Measurements from ENCODE around the gene PTPRU. TPM values are rescaled to one million over a fixed set of nuclear protein-coding genes. Genes with fewer than 3 reads are reported as not detected.

The PTPRU gene
- total RNA-seq, 1 experiment from 2014 or later: 40.7 TPM

GRCh38 chr1:29230553-29231378 lies 5.6 kb upstream of the PTPRU start, which contains the start of gene MECR:
Gene MECR, minus strand, starts transcription at chr1:29230934. Its CDS starts 28 bp downstream, at chr1:29230906.
- ATAC-seq (peak; percentile 92), DNase-seq (ENCODE audit: low read depth, low spot score) (peak; percentile 88)
- peak; percentile 78 for TF ChIP-seq CBX3 (IDR thresholded peaks at IDR 0.05; ENCODE audit: low read depth)
- peak; percentile 98 for TF ChIP-seq MAX (IDR thresholded peaks at IDR 0.05)
- peak; percentile 39 for TF ChIP-seq ZBTB33 (IDR thresholded peaks at IDR 0.05; ENCODE audit: extremely low read depth, insufficient replicate concordance, low read length)
- peak; percentile 51 for TF ChIP-seq YY1 (IDR thresholded peaks at IDR 0.05; ENCODE audit: extremely low read depth, insufficient replicate concordance, low read depth, low read length)
- 0 out of 2 replicates have a peak, but pooled peaks have one; percentile 26 for TF ChIP-seq EGR1 (IDR thresholded peaks at IDR 0.05; ENCODE audit: low read depth)
- peak; percentile 93 for TF ChIP-seq POLR2AphosphoS5 (IDR thresholded peaks at IDR 0.05; ENCODE audit: low read depth, low read length)
- TF ChIP-seq POLR2A (IDR thresholded peaks at IDR 0.05; ENCODE audit: borderline replicate concordance, extremely low read depth, insufficient read depth, insufficient read length): peak; percentile 83
- no peak for TF ChIP-seq EZH2phosphoT487 (IDR thresholded peaks at IDR 0.05; ENCODE audit: borderline replicate concordance)
- TF ChIP-seq FOSL1 (IDR thresholded peaks at IDR 0.05; ENCODE audit: low read depth): no peak
- no peak; the same call in 1 of the 2 replicates for TF ChIP-seq ZFX (IDR thresholded peaks at IDR 0.05)
- TF ChIP-seq CTCF (IDR thresholded peaks at IDR 0.05 in 2 of 3, conservative IDR thresholded peaks at IDR 0.05 in 1 of 3; ENCODE audit: borderline replicate concordance in 1 of 3, insufficient read depth in 1 of 3, low read depth in 2 of 3, low read length in 2 of 3): peak in 2 of 3 experiments; percentile 20; a peak in 1 of 6 replicates
- peak; percentile 87 for TF ChIP-seq SIN3A (IDR thresholded peaks at IDR 0.05; ENCODE audit: low read depth)
- TF ChIP-seq SRF (IDR thresholded peaks at IDR 0.05; ENCODE audit: low read depth): peak; percentile 93
- TF ChIP-seq SP1 (IDR thresholded peaks at IDR 0.05; ENCODE audit: low read depth): peak; percentile 87
- TF ChIP-seq TCF7L2 (IDR thresholded peaks at IDR 0.05; ENCODE audit: borderline replicate concordance, extremely low read depth, insufficient read depth, insufficient read length): peak; percentile 34
- CTCF ChIA-PET: no interaction called here
- Histone ChIP-seq H3K4me2 (ENCODE audit: low read length) (peak within 1 kb of the TSS; percentile 80), H2AFZ (ENCODE audit: low read depth, low read length, poor library complexity, severe bottlenecking) (peak within 1 kb of the TSS; percentile 24), H3K36me3 (ENCODE audit: control insufficient read depth in 1 of 2, insufficient read depth in 2 of 2, low read length in 2 of 2) (no peaks in the 10 kb centered on the region; a peak in 1 of 4 replicates), H3K4me1 (ENCODE audit: control insufficient read depth in 1 of 2, insufficient read depth in 2 of 2, low read length in 2 of 2) (peaks cover 7 to 22% of the 10 kb centered on the region in 2 experiments; a peak in 3 of 4 replicates), H3K9ac (ENCODE audit: low read length) (peak within 1 kb of the TSS; percentile 85), H3K9me3 (ENCODE audit: control insufficient read depth in 1 of 2, insufficient read depth in 1 of 2, low read depth in 1 of 2, low read length in 2 of 2) (no peaks in the 10 kb centered on the region), H3K4me3 (replicated peaks in 1 of 2; ENCODE audit: low read depth in 1 of 2, low read length in 2 of 2) (peak within 1 kb of the TSS; percentile 87 to 100), H3K9me2 (ENCODE audit: insufficient read depth) (no peaks in the 10 kb centered on the region), H3K79me2 (ENCODE audit: insufficient read depth, low read length) (peaks cover 43% of the 10 kb centered on the region), H3K27ac (ENCODE audit: low read depth, low read length) (peak within 1 kb of the TSS; percentile 61), H4K20me1 (ENCODE audit: insufficient read depth) (no peaks in the 10 kb centered on the region), H3K27me3 (ENCODE audit: insufficient read depth, low read length) (no peaks in the 10 kb centered on the region)
- POLR2A ChIA-PET: interaction anchor here (1.7 kb wide), 1 partner anchor 9 kb away, joined by 4 read pairs; no protein-coding TSS in a partner anchor
- RAD21 ChIA-PET (ENCODE audit: low non-redundant PET in 1 of 2, low total read pairs in 2 of 2, uncharacterized antibody in 2 of 2, unreplicated experiment in 2 of 2): no interaction called here
- BruUV-seq (replicated peaks): no TSS peak
- intact Hi-C loops (cut with micrococcal nuclease): loop anchor here (10.0 kb wide), 2 partner anchors 144 to 1684 kb away; no protein-coding TSS in a partner anchor
